PC-9 (cell line): ENCODE results near the gene RRN3.
"Not testable (repeated sequence)": the region's sequence is repeated elsewhere in the genome, so short reads cannot be mapped to it uniquely, and the experiment has no call there.

Experiments used
- CTCF ChIP-seq: fragments of 200-600 bp; sonication (generic); conservative IDR thresholded peaks from 2 replicates; pipeline ENCODE4 v1.6.1; 2017; ENCODE audit warnings: mixed run types, antibody characterized with exemption, mild to moderate bottlenecking, moderate library complexity
- EZH2 ChIP-seq: fragments of 200-600 bp; sonication (generic); IDR thresholded peaks from 2 replicates; pipeline ENCODE4 v1.8.0; 2017; ENCODE audit warnings: antibody characterized with exemption, low read depth

DNA sequence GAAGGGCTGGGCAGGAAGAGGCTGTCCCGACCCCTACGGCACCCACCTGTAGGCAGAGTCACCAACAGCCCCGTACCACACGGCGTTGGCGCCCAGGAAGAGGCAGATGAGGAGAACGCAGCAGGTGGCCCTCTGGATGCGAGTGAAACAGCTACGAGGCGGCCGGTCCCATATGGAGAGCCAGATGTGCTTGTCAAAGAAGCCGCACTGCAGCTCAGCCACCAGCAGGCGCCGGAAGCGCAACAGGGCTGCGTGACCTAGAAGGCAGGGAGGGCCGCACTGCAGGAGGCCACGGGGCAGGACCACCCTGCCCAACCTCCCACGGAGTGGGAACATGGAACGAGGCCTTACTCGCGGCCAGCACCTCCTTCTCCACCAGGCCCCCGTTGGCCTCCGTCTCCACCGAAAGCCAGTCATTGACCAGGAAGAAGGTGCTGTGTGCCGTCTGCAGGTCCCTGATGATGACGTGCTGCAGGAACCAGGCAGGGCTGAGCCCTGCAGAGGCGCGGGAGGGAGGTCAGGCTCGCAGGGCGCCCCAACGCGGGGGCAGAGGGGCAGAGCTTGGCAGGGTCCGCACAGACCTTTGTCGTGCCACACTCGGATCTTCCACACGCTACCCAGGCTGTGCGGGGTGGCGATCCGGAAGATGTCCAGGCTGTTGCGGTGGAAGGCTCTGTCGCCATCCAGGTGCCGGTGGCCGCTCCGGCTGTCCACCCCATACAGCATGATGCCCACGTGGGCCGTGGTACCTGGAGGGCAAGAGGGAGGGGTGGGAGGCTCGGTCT is 33.8 kb upstream of the RRN3 start:
- TF ChIP-seq CTCF, EZH2: not testable (repeated sequence)
